Body of pancreas (tissue), 4 donors: ENCODE data around the gene ANKH. TPM values are rescaled to one million over a fixed set of nuclear protein-coding genes. Genes with fewer than 3 reads are reported as not detected.
A peak's percentile ranks its signal among the peaks of the same experiment; 100 is the strongest.

Experiments
- ATAC-seq: fragments of 150-250 bp; one replicate; pipeline ENCODE4 v1.9.1; 2016
- DNase-seq, 4 donors: peaks; one replicate each; pipeline ENCODE4 v3.0.0-alpha.2; 2019
- H3K27ac ChIP-seq, 4 donors: fragments of 200-600 bp; sonication (generic); 1 replicate in 3 of 4; 2 replicates in 1 of 4; pipeline versions ENCODE4 v1.5.1 to v1.6.1; 2016 to 2019; ENCODE audit warnings: mild to moderate bottlenecking in 1 of 4, mixed read lengths in 1 of 4, moderate library complexity in 1 of 4
- H3K27me3 ChIP-seq, 2 donors: fragments of 200-600 bp; sonication (generic); one replicate each; pipeline ENCODE4 v1.6.0; 2016; ENCODE audit warnings: mild to moderate bottlenecking in 1 of 2
- H3K36me3 ChIP-seq, 2 donors: fragments of 200-600 bp; sonication (generic); replicated peaks in 1 of 2; 2 replicates each; pipeline ENCODE4 v1.5.1; 2016; ENCODE audit warnings: low read depth in 2 of 2; ENCODE audit not compliant: insufficient read depth in 1 of 2
- H3K4me1 ChIP-seq: fragments of 200-600 bp; sonication (generic); one replicate; pipeline ENCODE4 v1.6.0; 2016
- H3K4me3 ChIP-seq, 2 donors: fragments of 200-600 bp; sonication (generic); 1 replicate in 1 of 2; 2 replicates in 1 of 2; pipeline ENCODE4 v1.5.1; 2016 to 2019
- H3K9me3 ChIP-seq, 3 donors: fragments of 200-600 bp; sonication (generic); 1 replicate in 2 of 3; 2 replicates in 1 of 3; pipeline ENCODE4 v1.5.1; 2016
- POLR2A ChIP-seq, 3 donors: fragments of 450-650 bp; IDR thresholded peaks; one replicate each; pipeline ENCODE4 v1.6.1; 2016; ENCODE audit warnings: antibody characterized with exemption in 3 of 3, mild to moderate bottlenecking in 2 of 3
- WGBS, 2 donors: methylation state at CpG; one replicate each; pipeline ENCODE4 v1.1.5; 2017; 5-methylcytosine and 5-hydroxymethylcytosine counted together
- intact Hi-C: fragments of 100-400 bp; cut with DNase I; formaldehyde crosslinking; loops from one replicate; pipeline ENCODE4 v1.15.1; 2023
- total RNA-seq, 2 donors: library from RNA; depleted of rRNA; stranded (reverse); fragments of >200 nt; gene quantifications; one replicate each; pipeline ENCODE4 v1.1.0, GENCODE V29; 2016
- TF ChIP-seq, protein P1 (sequence below), 7 experiments: fragments of 450-650 bp in 4 of 7; fragments of 200-600 bp in 3 of 7; sonication (generic) in 3 of 7; IDR thresholded peaks; one replicate each; pipeline ENCODE4 v1.5.1; 2016 to 2019; ENCODE audit warnings: antibody characterized with exemption in 7 of 7

Gene ANKH
- total RNA-seq, 2 donors from 2014 or later = 19.1 to 20.5 TPM

DNA sequence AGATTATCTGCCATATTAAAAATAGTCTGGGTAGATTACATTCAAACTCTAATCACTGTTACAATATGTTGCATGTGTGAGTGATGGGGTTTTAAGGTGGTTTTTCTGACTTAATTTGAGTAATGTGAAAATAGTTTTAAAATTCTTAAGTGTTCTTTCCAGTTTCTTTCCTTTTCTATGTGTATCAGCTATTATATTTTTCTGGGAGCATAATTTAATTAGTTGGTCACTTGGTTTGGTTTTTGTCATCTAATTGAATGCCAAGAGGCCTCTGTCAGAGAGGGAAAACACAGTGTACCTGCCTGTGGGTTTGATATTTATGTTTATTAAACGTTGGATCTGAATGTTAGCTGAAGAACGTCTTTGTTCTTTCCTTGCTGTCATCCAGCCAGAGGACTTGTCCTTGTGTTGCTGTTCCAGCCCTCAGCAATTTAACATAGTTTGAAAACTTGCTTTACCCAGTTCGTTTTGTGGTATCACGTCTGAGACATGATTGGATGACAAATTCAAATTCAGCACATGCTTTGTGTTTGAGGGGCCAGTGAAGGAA lies 187.6 kb downstream of the ANKH start:
- TF ChIP-seq, protein P1, sequence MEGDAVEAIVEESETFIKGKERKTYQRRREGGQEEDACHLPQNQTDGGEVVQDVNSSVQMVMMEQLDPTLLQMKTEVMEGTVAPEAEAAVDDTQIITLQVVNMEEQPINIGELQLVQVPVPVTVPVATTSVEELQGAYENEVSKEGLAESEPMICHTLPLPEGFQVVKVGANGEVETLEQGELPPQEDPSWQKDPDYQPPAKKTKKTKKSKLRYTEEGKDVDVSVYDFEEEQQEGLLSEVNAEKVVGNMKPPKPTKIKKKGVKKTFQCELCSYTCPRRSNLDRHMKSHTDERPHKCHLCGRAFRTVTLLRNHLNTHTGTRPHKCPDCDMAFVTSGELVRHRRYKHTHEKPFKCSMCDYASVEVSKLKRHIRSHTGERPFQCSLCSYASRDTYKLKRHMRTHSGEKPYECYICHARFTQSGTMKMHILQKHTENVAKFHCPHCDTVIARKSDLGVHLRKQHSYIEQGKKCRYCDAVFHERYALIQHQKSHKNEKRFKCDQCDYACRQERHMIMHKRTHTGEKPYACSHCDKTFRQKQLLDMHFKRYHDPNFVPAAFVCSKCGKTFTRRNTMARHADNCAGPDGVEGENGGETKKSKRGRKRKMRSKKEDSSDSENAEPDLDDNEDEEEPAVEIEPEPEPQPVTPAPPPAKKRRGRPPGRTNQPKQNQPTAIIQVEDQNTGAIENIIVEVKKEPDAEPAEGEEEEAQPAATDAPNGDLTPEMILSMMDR (IDR thresholded peaks at IDR 0.05) = no peak
- no peak for TF ChIP-seq POLR2A (IDR thresholded peaks at IDR 0.05)
- H3K4me1 ChIP-seq = peaks cover 6% of the 10 kb centered on the region
- no peak overlapping the region for H3K4me3 ChIP-seq
- DNase-seq = no peak
- intact Hi-C loops = no loop called here
- no peak overlapping the region for H3K27ac ChIP-seq
- H3K36me3 ChIP-seq = peaks cover 0 to 27% of the 10 kb centered on the region in 2 donors
- WGBS, 2 donors = 25 to 36% methylated on average over 4 of the region's 4 CpGs
- H3K9me3 ChIP-seq = no peaks in the 10 kb centered on the region
- no peaks in the 10 kb centered on the region for H3K27me3 ChIP-seq
- ATAC-seq = no peak

DNA sequence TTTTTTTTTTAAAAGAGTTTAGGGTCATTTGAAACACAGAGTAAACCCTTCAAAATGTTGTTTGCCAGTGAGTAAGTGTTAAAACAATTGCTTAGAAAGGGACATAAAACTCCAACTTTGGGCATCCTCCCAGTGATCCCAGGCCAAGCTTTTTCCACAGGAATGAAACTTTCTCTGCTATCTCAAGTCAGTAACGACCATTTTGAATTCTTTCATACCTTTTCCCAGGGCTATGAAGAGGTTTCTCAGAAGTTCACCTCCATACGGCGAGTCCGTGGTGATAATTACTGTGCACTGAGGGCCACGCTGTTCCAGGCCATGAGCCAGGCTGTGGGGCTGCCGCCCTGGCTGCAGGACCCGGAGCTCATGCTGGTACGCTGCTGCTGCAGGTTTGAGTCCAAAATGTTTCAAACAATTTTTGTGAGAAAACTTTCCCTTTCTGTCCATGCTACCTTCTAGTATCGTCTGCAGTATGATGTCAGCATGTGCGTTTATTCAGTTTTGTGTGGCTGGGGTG lies 190.3 kb downstream of the ANKH start:
- 91 to 93% methylated on average over 10 of the region's 10 CpGs for WGBS, 2 donors
- Histone ChIP-seq H3K27me3 (no peaks in the 10 kb centered on the region), H3K4me1 (peaks cover 10% of the 10 kb centered on the region), H3K36me3 (peaks cover 0 to 18% of the 10 kb centered on the region in 2 donors), H3K9me3 (no peaks in the 10 kb centered on the region), H3K27ac (no peak overlapping the region), H3K4me3 (no peak overlapping the region)
- no peak for TF ChIP-seq POLR2A (IDR thresholded peaks at IDR 0.05)
- TF ChIP-seq, protein P1 (IDR thresholded peaks at IDR 0.05) = no peak
- no peak for ATAC-seq
- intact Hi-C loops = no loop called here
- no peak for DNase-seq

DNA sequence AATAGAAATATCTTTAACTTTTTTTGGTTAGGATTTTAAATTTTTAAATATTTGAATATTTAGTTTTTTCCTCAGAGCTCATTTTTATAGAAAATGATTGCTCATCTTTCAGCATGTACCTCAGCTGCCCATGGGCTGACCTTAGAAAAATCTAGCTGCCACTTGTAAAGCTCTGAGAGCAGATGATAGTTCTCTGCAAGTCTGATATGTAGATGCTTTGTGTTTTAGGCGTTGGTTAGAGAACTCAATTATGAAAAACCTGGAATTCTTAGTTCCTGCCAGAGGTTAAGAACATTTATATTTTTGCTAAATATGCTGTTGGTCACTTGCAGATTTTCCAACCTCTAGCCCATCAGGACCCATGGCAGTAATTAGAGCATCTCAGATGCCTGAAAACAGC lies 192.0 kb downstream of the ANKH start:
- Histone ChIP-seq H3K9me3 (no peaks in the 10 kb centered on the region), H3K36me3 (peaks cover 0 to 18% of the 10 kb centered on the region in 2 donors), H3K4me3 (no peak overlapping the region), H3K27me3 (no peaks in the 10 kb centered on the region), H3K4me1 (peaks cover 20% of the 10 kb centered on the region), H3K27ac (no peak overlapping the region)
- DNase-seq (no peak), ATAC-seq (no peak)
- no peak for TF ChIP-seq POLR2A (IDR thresholded peaks at IDR 0.05)
- TF ChIP-seq, protein P1 (IDR thresholded peaks at IDR 0.05) = no peak
- intact Hi-C loops = no loop called here
- 85 to 96% methylated on average over 1 of the region's 1 CpG for WGBS, 2 donors

DNA sequence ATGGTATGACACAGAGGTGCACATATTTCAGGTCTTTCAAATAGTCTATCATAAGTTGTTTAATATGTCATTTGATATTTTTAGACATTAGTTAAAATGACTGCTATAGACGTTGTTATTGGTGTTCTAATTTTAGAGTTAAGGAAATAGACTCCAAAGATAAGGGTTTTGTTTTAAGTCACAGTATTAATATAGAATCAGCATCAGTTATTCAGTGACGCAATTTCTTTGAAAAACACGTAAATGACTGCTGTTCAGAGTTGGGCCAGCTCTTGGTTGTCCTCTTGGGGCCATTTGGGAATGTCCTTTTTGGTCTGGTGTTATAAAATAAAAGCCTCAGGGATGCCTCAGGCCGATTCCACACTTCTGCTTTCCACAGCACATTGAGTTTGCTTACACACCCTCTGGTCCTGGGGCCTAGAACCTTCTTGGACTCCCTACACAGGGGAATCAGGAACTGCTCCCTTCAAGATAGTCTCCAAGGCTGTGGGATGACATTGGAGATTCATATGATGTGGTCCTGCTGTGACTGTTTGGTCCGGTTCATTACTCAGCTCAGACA lies 192.7 kb downstream of the ANKH start:
- Histone ChIP-seq H3K27me3 (no peaks in the 10 kb centered on the region), H3K4me3 (no peak overlapping the region), H3K4me1 (peaks cover 20% of the 10 kb centered on the region), H3K27ac (no peak overlapping the region), H3K36me3 (peaks cover 0 to 18% of the 10 kb centered on the region in 2 donors), H3K9me3 (no peaks in the 10 kb centered on the region)
- ATAC-seq = no peak
- WGBS, 2 donors = 63 to 75% methylated on average over 5 of the region's 5 CpGs
- TF ChIP-seq POLR2A (IDR thresholded peaks at IDR 0.05) = no peak
- TF ChIP-seq, protein P1 (IDR thresholded peaks at IDR 0.05) = no peak
- DNase-seq = no peak
- intact Hi-C loops = no loop called here

DNA sequence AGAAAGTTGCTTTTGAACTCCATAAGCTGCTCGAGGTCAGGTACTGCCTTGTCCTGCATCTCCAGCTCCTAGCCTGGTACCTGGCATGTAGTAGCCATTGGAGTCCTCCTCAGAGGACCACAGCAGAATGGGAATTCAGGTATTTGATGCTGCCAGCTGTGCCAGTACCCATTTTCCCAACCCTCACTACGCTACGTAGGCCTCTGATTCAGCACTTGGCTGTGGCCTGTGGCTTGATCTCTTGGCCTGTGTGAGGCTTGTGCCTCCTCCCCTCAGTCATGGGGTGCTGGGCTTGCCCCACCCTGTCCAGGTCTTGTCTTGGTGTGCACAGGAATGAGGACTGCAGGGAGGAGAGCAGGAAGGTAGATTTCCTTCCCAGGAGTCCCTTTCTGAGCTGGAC lies 195.3 kb downstream of the ANKH start:
- ATAC-seq (peak; percentile 57), DNase-seq (peak; percentile 30 to 69 (median 40))
- Histone ChIP-seq H3K9me3 (no peaks in the 10 kb centered on the region), H3K4me1 (peaks cover 37% of the 10 kb centered on the region), H3K36me3 (peaks cover 0 to 8% of the 10 kb centered on the region in 2 donors), H3K27ac (peak overlapping the region in 2 of 4 donors; percentile 26 to 47), H3K4me3 (no peak overlapping the region), H3K27me3 (no peaks in the 10 kb centered on the region)
- WGBS, 2 donors = 36 to 49% methylated on average over 3 of the region's 3 CpGs
- intact Hi-C loops = no loop called here
- TF ChIP-seq POLR2A (IDR thresholded peaks at IDR 0.05) = no peak
- TF ChIP-seq, protein P1 (IDR thresholded peaks at IDR 0.05) = no peak
